Measurements from ENCODE around the gene CBFA2T3.
"Not testable (repeated sequence)": the region's sequence is repeated elsewhere in the genome, so short reads cannot be mapped to it uniquely, and the experiment has no call there.

CBFA2T3 gene

DNA sequence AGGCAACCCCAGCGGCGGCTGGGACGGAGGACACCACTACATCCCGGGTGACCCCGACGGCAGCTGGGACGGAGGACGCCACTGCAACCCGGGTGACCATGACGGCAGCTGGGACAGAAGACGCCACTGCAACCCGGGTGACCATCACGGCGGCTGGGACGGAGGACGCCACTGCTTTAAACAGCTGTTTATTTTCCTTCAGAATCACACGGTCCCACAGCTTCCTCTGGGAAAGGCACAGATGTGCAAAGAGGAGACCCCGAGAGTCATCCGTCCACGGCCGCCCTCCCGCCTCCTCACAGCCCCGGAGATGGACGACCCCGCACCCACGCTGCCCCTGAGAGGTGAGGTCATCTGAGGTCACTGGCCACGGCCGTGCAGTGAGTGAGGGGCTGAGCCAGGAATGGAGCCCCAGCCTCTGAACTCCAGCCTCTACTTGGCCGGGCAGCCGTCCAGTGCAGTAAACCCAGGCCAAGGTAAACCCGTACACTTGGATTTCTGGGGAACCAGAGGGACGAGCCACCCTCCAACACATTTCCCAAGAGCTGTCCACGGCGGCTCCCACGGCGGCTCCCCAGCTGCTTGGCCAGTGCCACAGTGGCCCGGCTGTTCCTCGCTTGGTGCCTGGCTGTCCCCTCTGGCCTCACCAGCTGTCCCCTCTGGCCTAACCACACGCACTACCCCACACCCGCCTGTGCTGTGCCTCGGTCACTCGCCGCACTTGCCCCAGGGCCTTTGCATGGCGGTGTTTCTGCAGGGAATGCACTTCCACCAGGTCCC, 67.4 kb downstream of the CBFA2T3 start:
- DNase-seq (ENCODE audit: low spot score), result no peak

GRCh38 chr16:88908307-88908706, 68.7 kb downstream of the CBFA2T3 start:
- no peak for DNase-seq (ENCODE audit: low spot score)

- DNase-seq (ENCODE audit: low spot score), result no peak
Observed at GRCh38 chr16:88907768-88908167, 69.2 kb downstream of the CBFA2T3 start.

DNA sequence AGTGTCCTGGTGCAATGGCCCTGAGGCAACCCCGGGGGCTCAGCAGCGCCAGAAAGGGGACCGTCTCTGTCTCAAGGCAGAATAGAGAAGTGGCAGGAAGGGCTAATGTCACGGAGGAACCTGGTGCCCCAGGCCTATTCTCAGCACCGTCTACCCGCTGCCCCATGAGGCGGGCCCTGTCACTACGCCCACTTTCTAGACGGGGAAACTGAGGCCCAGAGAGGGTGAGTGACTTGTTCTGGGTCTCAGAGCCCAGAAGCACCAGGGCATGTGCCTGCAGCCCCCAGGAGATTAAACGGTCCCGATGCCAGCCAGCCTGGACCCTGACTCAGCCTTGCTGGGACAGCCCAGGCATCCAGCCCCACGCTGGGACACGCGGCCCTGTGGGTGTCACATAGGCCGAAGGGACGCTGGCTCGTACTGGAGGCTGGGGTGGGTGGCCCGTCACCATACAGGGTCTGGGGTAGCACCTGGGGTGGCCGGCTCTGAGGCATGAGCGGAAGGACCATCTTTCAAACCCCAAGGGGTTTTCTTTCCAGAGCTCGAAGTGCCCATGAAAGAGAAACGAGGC, 70.4 kb downstream of the CBFA2T3 start:
- DNase-seq (ENCODE audit: low spot score), result no peak

DNA sequence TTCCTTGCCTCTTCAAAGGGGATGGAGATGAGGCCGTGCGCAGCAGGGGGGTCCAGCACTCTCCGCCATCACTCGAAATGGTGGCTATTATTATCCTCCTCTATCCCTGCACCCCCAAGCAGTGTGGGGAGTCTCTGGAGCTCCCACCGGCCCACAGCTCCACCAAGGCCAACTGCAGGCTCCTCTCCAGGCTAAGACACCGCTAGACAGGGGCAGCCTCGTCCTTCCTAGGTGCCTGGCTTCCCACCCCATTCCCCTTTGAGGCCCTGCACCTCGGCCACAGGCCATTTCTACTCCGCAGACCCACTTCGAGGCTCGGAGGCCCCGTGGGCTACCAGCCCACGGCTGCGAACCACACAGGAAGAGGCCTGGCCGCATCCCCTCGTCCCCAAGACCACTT, 71.0 kb downstream of the CBFA2T3 start:
- DNase-seq (ENCODE audit: low spot score), result no peak

DNA sequence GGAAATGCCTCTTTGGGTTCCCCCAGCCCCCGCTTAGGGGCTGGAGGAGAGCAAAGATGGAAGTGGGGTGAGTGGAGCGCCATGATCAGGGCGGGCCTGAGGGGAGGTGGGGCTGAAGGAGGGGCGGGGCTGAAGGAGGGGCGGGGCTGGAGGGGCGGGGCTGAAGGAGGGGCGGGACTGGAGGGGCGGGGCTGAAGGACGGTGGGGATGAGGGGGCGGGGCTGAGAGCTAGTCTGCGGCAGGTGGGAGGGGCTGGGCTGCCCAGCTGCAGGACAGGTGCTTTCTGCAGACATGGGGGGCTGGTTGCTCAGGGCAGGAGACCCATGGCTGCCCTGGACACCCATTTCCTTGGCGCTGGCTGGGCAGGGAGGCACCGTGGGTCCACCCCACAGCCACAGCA, 71.4 kb downstream of the CBFA2T3 start:
- DNase-seq (ENCODE audit: low spot score), result no peak

- DNase-seq (ENCODE audit: low spot score), result no peak
Observed at GRCh38 chr16:88904676-88905365, 72.2 kb downstream of the CBFA2T3 start.

DNA sequence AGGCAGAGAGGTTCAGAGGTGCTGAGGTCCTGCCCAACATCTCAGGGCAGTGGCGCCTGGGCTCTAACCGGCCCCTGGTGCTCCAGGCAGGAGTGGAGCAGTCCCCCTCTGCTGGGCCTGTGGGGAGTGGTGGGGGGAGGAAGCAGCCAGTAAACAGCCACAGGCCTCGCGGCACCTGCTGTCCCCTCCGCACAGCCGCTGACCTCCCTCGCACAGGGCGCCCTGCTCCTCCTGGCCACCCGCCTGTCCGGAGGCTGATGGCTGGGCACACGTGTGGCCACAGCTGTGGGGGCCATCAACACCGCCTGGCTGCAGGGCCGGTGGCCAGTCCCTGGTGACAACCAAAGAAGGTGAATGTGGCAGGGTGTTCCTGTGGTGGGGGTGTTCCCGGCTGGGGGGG, 73.7 kb downstream of the CBFA2T3 start:
- DNase-seq (ENCODE audit: low spot score), result no peak

GRCh38 chr16:88902744-88903143, 74.3 kb downstream of the CBFA2T3 start:
- DNase-seq (ENCODE audit: low spot score), result no peak

- DNase-seq (ENCODE audit: low spot score), result no peak
Observed at GRCh38 chr16:88901718-88902337, 75.2 kb downstream of the CBFA2T3 start.

GRCh38 chr16:88900662-88901052, 76.3 kb downstream of the CBFA2T3 start:
- peak; percentile 59 for DNase-seq (ENCODE audit: low spot score)

GRCh38 chr16:88899901-88900661, 76.9 kb downstream of the CBFA2T3 start:
- peak; percentile 59 for DNase-seq (ENCODE audit: low spot score)

DNA sequence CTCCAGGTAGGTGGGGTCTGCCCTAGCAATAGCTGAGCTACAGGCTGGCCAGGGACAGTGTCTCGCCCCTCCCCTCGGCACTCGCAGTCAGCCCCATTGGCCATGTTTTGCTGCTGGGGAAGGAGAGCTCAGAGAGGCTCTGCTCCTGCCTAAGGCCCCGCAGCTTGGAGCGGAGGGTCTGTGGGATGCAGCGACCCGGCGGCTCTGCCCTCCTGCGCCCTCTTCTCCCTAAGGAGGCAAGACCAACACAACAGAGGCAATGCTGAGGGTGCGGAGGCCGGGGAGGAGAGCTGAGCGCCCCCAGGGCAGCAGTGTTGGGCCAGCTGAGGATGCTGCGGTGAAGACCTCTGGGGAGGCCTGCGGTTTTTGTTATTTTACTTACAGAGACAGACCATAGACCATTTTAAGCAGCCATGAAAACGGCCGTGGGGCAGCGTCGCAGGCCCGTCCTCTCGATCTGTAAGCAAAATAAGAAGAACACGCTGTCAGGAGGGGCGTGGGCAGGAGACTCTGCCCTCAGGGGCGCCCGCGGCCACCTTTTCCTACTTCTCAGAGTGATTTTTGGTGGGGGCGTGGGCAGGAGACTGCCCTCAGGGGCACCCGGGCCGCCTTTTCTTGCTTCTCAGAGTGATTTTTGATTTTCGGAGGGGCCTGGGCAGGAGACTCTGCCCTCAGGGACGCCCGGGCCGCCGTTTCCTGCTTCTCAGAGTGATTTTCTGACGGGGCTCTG, 79.1 kb downstream of the CBFA2T3 start:
- DNase-seq (ENCODE audit: low spot score), result no peak

DNA sequence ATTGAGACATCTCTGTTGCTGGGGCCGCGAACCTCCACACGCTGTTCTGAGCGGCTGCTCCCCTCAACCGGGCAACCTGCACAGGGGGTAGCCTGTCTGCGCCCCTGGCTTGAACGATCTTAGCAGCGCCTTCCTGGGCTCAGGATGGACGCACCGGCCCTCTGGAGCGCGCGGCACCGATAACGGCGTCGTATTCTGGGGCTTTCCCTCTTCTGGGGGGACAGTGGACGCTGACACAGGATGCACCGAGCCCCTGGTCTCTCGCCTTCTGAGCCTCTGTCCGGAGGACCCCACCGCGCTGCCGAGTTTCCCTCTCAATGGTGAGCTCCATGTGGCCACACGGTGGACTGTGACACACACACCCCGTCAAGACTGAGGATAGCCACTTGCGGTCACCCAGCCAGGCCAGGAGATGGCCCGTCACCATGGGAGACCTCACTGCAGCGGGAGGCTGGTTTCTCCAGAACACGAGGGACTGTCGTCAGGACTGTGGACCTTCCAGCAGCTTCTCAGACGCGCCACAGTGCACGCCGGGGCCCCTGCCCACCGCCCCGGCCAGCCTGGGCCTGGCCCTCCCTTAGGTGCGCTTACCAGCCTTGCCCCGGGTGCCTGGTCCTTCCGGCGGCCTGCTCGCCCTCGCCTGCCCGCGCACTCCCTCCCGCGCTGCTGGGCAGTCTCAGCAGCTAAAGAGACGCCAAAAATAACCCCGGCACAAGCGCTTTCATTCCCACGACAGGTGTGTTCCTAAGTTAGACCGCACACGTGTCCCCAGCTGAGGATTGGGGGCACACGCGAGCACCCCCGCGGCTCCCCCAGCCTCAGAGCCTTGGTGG, 80.6 kb downstream of the CBFA2T3 start:
- no peak for DNase-seq (ENCODE audit: low spot score)

GRCh38 chr16:88895335-88895734, 81.7 kb downstream of the CBFA2T3 start:
- DNase-seq (ENCODE audit: low spot score), result no peak

GRCh38 chr16:88894681-88895300, 82.2 kb downstream of the CBFA2T3 start:
- DNase-seq (ENCODE audit: low spot score), result no peak

- DNase-seq (ENCODE audit: low spot score), result not testable (repeated sequence)
Observed at GRCh38 chr16:88894266-88894665, 82.7 kb downstream of the CBFA2T3 start.

DNA sequence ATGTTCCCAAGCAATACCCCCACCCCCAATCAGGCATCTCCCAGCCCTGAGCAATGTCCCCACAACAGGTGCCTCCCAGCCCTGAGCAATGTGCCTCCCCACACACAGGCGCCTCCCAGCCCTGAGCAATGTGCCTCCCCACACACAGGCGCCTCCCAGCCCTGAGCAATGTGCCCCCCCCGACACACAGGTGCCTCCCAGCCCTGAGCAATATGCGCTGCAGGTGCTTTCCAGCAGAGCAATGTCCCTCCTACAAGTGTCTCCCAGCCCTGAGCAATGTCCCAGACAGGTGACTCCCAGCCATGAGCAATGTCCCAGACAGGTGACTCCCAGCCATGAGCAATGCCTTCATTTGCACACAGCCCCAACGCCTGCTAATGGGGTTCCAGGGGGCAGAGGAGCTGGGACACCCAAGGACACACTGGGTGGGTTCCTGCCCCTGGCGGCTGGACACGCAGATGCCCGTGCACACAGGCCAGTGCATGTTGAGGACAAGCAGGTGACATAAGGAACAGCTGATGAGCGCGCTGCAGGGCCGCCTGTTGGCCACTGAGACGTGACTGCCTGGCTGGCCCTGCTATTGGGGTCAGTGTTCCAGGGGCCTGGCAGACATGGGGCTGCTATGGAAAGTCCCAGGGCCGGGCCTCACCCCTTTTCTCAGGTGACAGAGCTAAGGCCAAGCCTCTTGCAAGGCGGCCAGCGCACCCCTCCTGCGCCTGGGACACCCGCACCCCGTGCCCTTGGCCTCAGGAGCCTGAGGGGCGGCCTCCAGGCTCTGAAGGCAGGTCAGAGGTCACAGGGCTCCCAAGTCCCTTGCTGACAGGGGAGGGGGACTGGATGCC, 83.7 kb downstream of the CBFA2T3 start:
- no peak for DNase-seq (ENCODE audit: low spot score)

- DNase-seq (ENCODE audit: low spot score), result no peak
Observed at GRCh38 chr16:88892065-88892464, 84.9 kb downstream of the CBFA2T3 start.

Data from cerebellar cortex (tissue), 1 donor.